ENCODE results near the gene RFNG.

The RFNG gene

GRCh38 chr17:82031885-82032627 is 19.6 kb downstream of the RFNG start:
- Histone ChIP-seq H3K27me3 (ENCODE audit: control insufficient read depth, insufficient read depth, low read length, poor library complexity, severe bottlenecking) (peaks cover 7% of the 10 kb centered on the region), H3K27ac (ENCODE audit: insufficient read depth, low read depth, low read length, poor library complexity, severe bottlenecking) (no peak overlapping the region), H3K4me1 (ENCODE audit: control insufficient read depth, insufficient read depth, low read length) (peaks cover 7% of the 10 kb centered on the region), H3K9me3 (ENCODE audit: control insufficient read depth, low read length) (no peaks in the 10 kb centered on the region), H3K4me3 (ENCODE audit: insufficient read depth, low read depth, low read length) (peak overlapping the region; percentile 51), H3K36me3 (ENCODE audit: control insufficient read depth, insufficient read depth, low read length) (no peaks in the 10 kb centered on the region)
- 7 to 8% methylated on average over 59 of the region's 59 CpGs for WGBS, 2 experiments

GRCh38 chr17:82031303-82031884 is 20.2 kb downstream of the RFNG start, which contains the start of gene RAC3:
Gene RAC3, plus strand, starts transcription at chr17:82031678. Its CDS starts 84 bp downstream, at chr17:82031762.
- no peaks in the 10 kb centered on the region for H3K9me3 ChIP-seq (ENCODE audit: control insufficient read depth, low read length)
- H3K36me3 ChIP-seq (ENCODE audit: control insufficient read depth, insufficient read depth, low read length): no peaks in the 10 kb centered on the region
- H3K4me3 ChIP-seq (ENCODE audit: insufficient read depth, low read depth, low read length): peak within 1 kb of the TSS; percentile 51
- H3K27me3 ChIP-seq (ENCODE audit: control insufficient read depth, insufficient read depth, low read length, poor library complexity, severe bottlenecking): peaks cover 2% of the 10 kb centered on the region
- 0% methylated on average over 96 of the region's 96 CpGs for WGBS, 2 experiments
- peaks cover 7% of the 10 kb centered on the region for H3K4me1 ChIP-seq (ENCODE audit: control insufficient read depth, insufficient read depth, low read length)
- peak within 1 kb of the TSS; percentile 36 for H3K27ac ChIP-seq (ENCODE audit: insufficient read depth, low read depth, low read length, poor library complexity, severe bottlenecking)

DNA sequence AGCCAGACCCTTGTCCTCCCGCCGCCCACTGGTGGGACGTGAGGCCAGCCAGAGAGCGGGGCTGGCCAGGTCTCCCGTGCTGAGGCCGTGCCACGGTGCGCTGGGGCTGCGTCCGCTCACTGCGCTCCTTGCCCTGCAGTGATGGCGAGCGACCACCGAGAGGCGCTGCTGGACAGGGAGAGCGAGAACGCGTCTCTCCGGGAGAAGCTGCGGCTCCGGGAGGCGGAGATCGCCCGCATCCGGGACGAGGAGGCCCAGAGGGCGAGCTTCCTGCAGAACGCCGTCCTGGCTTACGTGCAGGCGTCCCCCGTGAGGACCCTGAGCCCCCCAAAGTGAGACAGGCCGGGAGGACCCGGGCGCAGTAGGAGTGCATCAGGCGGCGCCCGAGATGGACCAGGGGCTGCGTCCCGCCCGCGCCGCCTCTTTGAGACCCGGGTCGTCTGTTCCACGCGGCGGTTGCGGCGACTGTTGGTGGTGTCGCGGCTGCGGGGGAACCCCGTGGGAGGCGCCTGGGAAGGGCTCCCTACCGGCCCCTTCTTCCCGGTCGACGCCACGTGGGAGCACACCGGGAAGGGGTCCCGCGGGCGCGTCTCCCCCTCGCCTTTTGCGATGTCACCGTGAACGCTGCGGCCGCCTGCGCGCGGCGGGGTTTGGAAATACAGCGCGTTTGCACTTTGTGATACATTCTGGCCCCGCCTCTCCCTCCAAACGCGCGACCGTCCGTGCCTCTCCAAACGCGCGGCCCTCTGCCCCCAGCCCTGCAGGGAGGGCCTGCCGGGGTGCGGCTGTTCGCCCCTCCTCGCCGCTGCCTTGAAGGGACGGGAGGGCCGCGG is 20.9 kb downstream of the RFNG start:
- WGBS, 2 experiments: 1 to 2% methylated on average over 94 of the region's 94 CpGs
- Histone ChIP-seq H3K27me3 (ENCODE audit: control insufficient read depth, insufficient read depth, low read length, poor library complexity, severe bottlenecking) (no peaks in the 10 kb centered on the region), H3K9me3 (ENCODE audit: control insufficient read depth, low read length) (no peaks in the 10 kb centered on the region), H3K4me3 (ENCODE audit: insufficient read depth, low read depth, low read length) (peak overlapping the region; percentile 51), H3K36me3 (ENCODE audit: control insufficient read depth, insufficient read depth, low read length) (no peaks in the 10 kb centered on the region), H3K27ac (ENCODE audit: insufficient read depth, low read depth, low read length, poor library complexity, severe bottlenecking) (peak overlapping the region; percentile 36), H3K4me1 (ENCODE audit: control insufficient read depth, insufficient read depth, low read length) (peaks cover 7% of the 10 kb centered on the region)

- peaks cover 7% of the 10 kb centered on the region for H3K4me1 ChIP-seq (ENCODE audit: control insufficient read depth, insufficient read depth, low read length)
- no peaks in the 10 kb centered on the region for H3K9me3 ChIP-seq (ENCODE audit: control insufficient read depth, low read length)
- WGBS, 2 experiments: 72% methylated on average over 31 of the region's 31 CpGs
- no peaks in the 10 kb centered on the region for H3K27me3 ChIP-seq (ENCODE audit: control insufficient read depth, insufficient read depth, low read length, poor library complexity, severe bottlenecking)
- H3K36me3 ChIP-seq (ENCODE audit: control insufficient read depth, insufficient read depth, low read length): no peaks in the 10 kb centered on the region
- no peak overlapping the region for H3K4me3 ChIP-seq (ENCODE audit: insufficient read depth, low read depth, low read length)
- H3K27ac ChIP-seq (ENCODE audit: insufficient read depth, low read depth, low read length, poor library complexity, severe bottlenecking): no peak overlapping the region
These were observed 21.6 kb downstream of the RFNG start for GRCh38 chr17:82029990-82030469.

DNA sequence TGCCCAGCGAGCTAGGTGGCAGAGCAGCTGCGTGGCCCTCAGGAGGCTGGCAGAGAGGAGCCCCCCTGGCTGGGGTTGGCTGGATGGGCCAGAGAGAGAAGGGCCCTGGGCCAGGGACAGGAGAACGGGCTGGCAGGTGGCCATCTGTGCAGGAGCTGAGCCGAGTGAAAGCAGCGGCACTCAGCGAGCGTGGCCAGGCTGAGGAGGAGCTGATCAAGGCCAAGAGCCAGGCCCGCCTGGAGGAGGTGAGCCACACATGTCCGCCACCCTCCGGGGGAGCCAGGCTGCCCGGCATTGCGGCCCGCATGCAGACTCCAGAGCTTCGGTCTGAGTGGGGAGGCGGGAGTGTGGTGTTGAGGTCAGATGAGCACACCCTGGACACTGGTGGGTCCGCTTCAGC is 22.2 kb downstream of the RFNG start:
- Histone ChIP-seq H3K4me1 (ENCODE audit: control insufficient read depth, insufficient read depth, low read length) (peaks cover 7% of the 10 kb centered on the region), H3K9me3 (ENCODE audit: control insufficient read depth, low read length) (no peaks in the 10 kb centered on the region)
- WGBS, 2 experiments: 94 to 95% methylated on average over 16 of the region's 16 CpGs

DNA sequence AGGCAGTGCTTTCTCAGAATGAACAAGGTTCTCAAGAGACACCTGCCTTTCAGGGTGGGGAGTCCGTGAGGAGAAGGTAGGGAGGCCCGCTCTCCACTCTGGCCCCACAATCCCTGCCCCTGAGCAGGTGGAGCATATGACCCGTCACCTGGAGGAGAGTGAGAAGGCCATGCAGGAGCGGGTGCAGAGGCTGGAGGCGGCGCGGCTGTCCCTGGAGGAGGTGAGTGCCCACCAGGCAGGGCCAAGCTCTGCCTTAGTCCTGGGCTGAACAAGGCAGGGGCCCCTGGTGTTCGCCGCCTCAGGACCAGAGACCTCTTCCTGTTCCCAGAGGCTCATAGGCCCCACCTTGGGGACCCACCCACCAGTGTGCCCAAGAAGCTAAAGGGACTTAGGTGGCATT is 22.6 kb downstream of the RFNG start:
- WGBS, 2 experiments: 96% methylated on average over 9 of the region's 9 CpGs
- Histone ChIP-seq H3K9me3 (ENCODE audit: control insufficient read depth, low read length) (no peaks in the 10 kb centered on the region), H3K4me1 (ENCODE audit: control insufficient read depth, insufficient read depth, low read length) (peaks cover 9% of the 10 kb centered on the region), H3K27ac (ENCODE audit: insufficient read depth, low read depth, low read length, poor library complexity, severe bottlenecking) (no peak overlapping the region), H3K36me3 (ENCODE audit: control insufficient read depth, insufficient read depth, low read length) (no peaks in the 10 kb centered on the region), H3K27me3 (ENCODE audit: control insufficient read depth, insufficient read depth, low read length, poor library complexity, severe bottlenecking) (no peaks in the 10 kb centered on the region), H3K4me3 (ENCODE audit: insufficient read depth, low read depth, low read length) (no peak overlapping the region)

More for the DNA sequence above, 22.2 kb downstream of the RFNG start:
- no peak overlapping the region for H3K27ac ChIP-seq (ENCODE audit: insufficient read depth, low read depth, low read length, poor library complexity, severe bottlenecking)
- no peaks in the 10 kb centered on the region for H3K27me3 ChIP-seq (ENCODE audit: control insufficient read depth, insufficient read depth, low read length, poor library complexity, severe bottlenecking)
- no peak overlapping the region for H3K4me3 ChIP-seq (ENCODE audit: insufficient read depth, low read depth, low read length)
- H3K36me3 ChIP-seq (ENCODE audit: control insufficient read depth, insufficient read depth, low read length): no peaks in the 10 kb centered on the region

DNA sequence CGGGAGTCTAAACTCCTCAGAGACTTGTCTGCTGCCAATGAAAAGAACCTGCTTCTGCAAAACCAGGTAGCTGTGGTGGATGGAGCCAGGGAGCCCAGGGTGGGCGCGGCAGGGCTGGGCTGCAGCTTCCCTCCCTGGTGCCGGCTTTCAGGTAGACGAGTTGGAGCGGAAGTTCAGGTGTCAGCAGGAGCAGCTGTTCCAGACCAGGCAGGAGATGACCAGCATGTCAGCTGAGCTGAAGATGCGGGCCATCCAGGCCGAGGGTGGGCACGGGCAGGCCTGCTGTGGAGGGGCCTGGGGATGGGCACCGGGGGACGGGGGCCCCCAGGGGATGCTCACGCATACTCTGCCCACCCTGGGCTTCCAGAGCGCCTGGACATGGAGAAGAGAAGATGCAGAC is 23.4 kb downstream of the RFNG start:
- H3K36me3 ChIP-seq (ENCODE audit: control insufficient read depth, insufficient read depth, low read length): no peaks in the 10 kb centered on the region
- H3K4me1 ChIP-seq (ENCODE audit: control insufficient read depth, insufficient read depth, low read length): peaks cover 11% of the 10 kb centered on the region
- WGBS, 2 experiments: 95 to 97% methylated on average over 13 of the region's 13 CpGs
- H3K27me3 ChIP-seq (ENCODE audit: control insufficient read depth, insufficient read depth, low read length, poor library complexity, severe bottlenecking): no peaks in the 10 kb centered on the region
- H3K27ac ChIP-seq (ENCODE audit: insufficient read depth, low read depth, low read length, poor library complexity, severe bottlenecking): no peak overlapping the region
- H3K9me3 ChIP-seq (ENCODE audit: control insufficient read depth, low read length): no peaks in the 10 kb centered on the region
- no peak overlapping the region for H3K4me3 ChIP-seq (ENCODE audit: insufficient read depth, low read depth, low read length)

- Histone ChIP-seq H3K36me3 (ENCODE audit: control insufficient read depth, insufficient read depth, low read length) (no peaks in the 10 kb centered on the region), H3K9me3 (ENCODE audit: control insufficient read depth, low read length) (no peaks in the 10 kb centered on the region), H3K27me3 (ENCODE audit: control insufficient read depth, insufficient read depth, low read length, poor library complexity, severe bottlenecking) (no peaks in the 10 kb centered on the region), H3K27ac (ENCODE audit: insufficient read depth, low read depth, low read length, poor library complexity, severe bottlenecking) (no peak overlapping the region), H3K4me1 (ENCODE audit: control insufficient read depth, insufficient read depth, low read length) (peaks cover 17% of the 10 kb centered on the region), H3K4me3 (ENCODE audit: insufficient read depth, low read depth, low read length) (no peak overlapping the region)
- WGBS, 2 experiments: 95 to 96% methylated on average over 25 of the region's 25 CpGs
These were observed 26.1 kb downstream of the RFNG start for GRCh38 chr17:82025401-82026107.

DNA sequence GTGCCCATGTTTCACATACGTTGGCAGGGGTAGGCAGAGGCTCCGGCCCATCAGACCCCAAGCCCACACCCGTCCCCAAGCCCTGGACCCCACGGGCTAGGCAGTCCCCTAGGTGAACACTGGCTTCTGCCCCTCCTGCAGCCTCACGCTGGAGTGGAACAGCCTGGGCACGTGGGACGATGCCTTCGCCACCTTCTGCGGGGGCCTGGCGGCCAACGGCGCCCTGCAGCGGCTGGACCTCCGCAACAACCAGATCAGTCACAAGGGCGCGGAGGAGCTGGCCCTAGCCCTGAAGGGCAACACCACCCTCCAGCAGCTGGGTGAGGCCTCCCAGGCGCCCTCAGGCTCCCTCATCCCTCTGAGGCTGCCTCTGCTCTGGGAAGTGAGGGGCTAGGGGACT is 26.8 kb downstream of the RFNG start:
- peaks cover 17% of the 10 kb centered on the region for H3K4me1 ChIP-seq (ENCODE audit: control insufficient read depth, insufficient read depth, low read length)
- WGBS, 2 experiments: 95 to 97% methylated on average over 17 of the region's 17 CpGs
- H3K36me3 ChIP-seq (ENCODE audit: control insufficient read depth, insufficient read depth, low read length): no peaks in the 10 kb centered on the region
- H3K27ac ChIP-seq (ENCODE audit: insufficient read depth, low read depth, low read length, poor library complexity, severe bottlenecking): no peak overlapping the region
- no peaks in the 10 kb centered on the region for H3K27me3 ChIP-seq (ENCODE audit: control insufficient read depth, insufficient read depth, low read length, poor library complexity, severe bottlenecking)
- no peaks in the 10 kb centered on the region for H3K9me3 ChIP-seq (ENCODE audit: control insufficient read depth, low read length)
- no peak overlapping the region for H3K4me3 ChIP-seq (ENCODE audit: insufficient read depth, low read depth, low read length)
